ENCODE data around the gene CATSPER1. TPM values are rescaled to one million over a fixed set of nuclear protein-coding genes. Genes with fewer than 3 reads are reported as not detected.

Gene CATSPER1
- total RNA-seq, 1 donor from 2014 or later = not detected

DNA sequence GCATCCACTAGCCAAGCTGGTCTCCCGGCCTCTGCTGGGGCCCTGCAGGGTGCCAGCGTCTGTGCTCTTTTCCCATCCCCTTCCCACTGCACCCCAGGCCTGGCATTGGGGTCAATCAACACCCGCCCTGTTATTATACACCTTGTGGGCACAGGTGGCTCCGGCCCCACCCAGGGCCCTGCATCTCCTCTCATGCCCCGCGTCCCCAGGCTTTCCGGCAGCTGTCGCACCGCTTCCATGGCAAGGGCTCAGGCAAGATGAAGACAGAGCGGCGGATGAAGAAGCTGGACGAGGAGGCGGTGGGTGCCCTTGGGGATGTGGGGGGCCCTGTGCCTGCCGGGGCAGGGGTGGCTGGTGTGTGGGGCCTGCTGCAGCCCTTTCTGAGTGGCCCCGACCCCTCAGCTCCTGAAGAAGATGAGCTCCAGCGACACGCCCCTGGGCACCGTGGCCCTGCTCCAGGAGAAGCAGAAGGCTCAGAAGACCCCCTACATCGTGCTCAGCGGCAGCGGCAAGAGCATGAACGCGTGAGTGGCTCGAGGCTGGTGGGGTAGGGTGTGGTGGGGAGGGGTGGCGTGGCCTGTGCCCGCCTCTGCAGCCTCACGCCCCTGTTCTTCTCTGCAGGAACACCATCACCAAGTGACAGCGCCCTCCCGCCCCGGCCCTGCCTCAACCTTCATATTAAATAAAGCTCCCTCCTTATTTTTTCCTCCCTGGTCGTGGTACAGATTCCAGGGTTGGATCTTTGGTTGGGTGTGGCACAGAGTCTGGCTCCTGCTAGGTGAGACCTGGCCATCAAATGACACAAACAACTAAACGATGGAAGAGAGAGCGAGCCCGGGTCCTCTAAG is 47.7 kb downstream of the CATSPER1 start:
- Mint-ChIP-seq H3K36me3 (ENCODE audit: low read depth, unreplicated experiment) (peaks cover 30% of the 10 kb centered on the region), H3K27me3 (ENCODE audit: unreplicated experiment) (peaks cover 7% of the 10 kb centered on the region), H3K27ac (ENCODE audit: unreplicated experiment) (no peak overlapping the region), H3K4me3 (ENCODE audit: unreplicated experiment) (peak overlapping the region; percentile 37), H3K4me1 (ENCODE audit: unreplicated experiment) (no peaks in the 10 kb centered on the region), H3K9me3 (ENCODE audit: unreplicated experiment) (no peaks in the 10 kb centered on the region)
- TF ChIP-seq CTCF (IDR thresholded peaks at IDR 0.05; ENCODE audit: unreplicated experiment) = no peak
- no peak for DNase-seq (ENCODE audit: low spot score)

DNA sequence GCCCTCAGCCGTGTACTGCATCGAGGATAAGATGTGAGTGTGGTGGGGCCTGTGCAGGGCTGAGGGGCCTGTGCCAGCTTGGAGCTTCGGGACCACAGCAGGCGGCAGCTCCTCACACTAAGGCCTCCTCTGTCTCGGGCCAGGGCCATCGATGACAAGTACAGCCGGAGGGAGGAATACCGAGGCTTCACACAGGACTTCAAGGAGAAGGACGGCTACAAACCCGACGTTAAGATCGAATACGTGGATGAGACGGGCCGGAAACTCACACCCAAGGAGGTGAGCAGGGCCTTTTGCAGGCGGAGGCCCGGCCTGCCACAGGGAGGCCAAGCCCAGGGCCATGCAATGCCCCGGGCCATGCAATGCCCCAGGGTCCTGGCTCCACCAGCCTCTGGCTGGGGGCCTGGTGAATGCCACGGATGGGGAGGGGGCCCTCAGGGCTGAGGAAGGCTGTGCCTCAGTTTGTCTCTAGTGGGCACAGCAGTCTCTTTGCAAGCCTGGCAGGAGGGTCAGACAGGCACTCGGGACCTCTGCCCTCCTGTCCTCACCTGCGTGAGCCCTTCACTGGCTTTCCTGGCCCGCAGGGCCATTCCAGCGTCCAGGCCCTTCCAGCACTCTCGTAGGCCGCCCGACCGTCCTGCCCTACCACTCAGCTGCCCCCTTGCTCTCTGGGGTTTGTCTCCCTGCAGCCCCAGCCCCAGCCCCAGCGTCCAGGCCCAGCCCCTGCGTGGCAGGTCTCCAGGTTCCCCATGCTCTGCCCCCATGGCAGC is 48.5 kb downstream of the CATSPER1 start:
- no peaks in the 10 kb centered on the region for H3K4me1 Mint-ChIP-seq (ENCODE audit: unreplicated experiment)
- no peak overlapping the region for H3K27ac Mint-ChIP-seq (ENCODE audit: unreplicated experiment)

GRCh38 chr11:65976216-65977176 is 49.8 kb downstream of the CATSPER1 start:
- Mint-ChIP-seq H3K4me1 (ENCODE audit: unreplicated experiment) (no peaks in the 10 kb centered on the region), H3K27me3 (ENCODE audit: unreplicated experiment) (peaks cover 6% of the 10 kb centered on the region), H3K27ac (ENCODE audit: unreplicated experiment) (no peak overlapping the region), H3K36me3 (ENCODE audit: low read depth, unreplicated experiment) (peaks cover 42% of the 10 kb centered on the region), H3K4me3 (ENCODE audit: unreplicated experiment) (peak overlapping the region; percentile 81), H3K9me3 (ENCODE audit: unreplicated experiment) (no peaks in the 10 kb centered on the region)
- TF ChIP-seq CTCF (IDR thresholded peaks at IDR 0.05; ENCODE audit: unreplicated experiment) = no peak
- DNase-seq (ENCODE audit: low spot score) = no peak

More for the DNA sequence above, 48.5 kb downstream of the CATSPER1 start:
- Mint-ChIP-seq H3K36me3 (ENCODE audit: low read depth, unreplicated experiment) (peaks cover 37% of the 10 kb centered on the region), H3K4me3 (ENCODE audit: unreplicated experiment) (no peak overlapping the region), H3K9me3 (ENCODE audit: unreplicated experiment) (no peaks in the 10 kb centered on the region), H3K27me3 (ENCODE audit: unreplicated experiment) (peaks cover 7% of the 10 kb centered on the region)
- no peak for DNase-seq (ENCODE audit: low spot score)
- no peak for TF ChIP-seq CTCF (IDR thresholded peaks at IDR 0.05; ENCODE audit: unreplicated experiment)

GRCh38 chr11:65975771-65976170 is 50.5 kb downstream of the CATSPER1 start:
- no peak for TF ChIP-seq CTCF (IDR thresholded peaks at IDR 0.05; ENCODE audit: unreplicated experiment)
- peaks cover 42% of the 10 kb centered on the region for H3K36me3 Mint-ChIP-seq (ENCODE audit: low read depth, unreplicated experiment)
- no peaks in the 10 kb centered on the region for H3K4me1 Mint-ChIP-seq (ENCODE audit: unreplicated experiment)
- H3K4me3 Mint-ChIP-seq (ENCODE audit: unreplicated experiment) = peak overlapping the region; percentile 81
- peaks cover 6% of the 10 kb centered on the region for H3K27me3 Mint-ChIP-seq (ENCODE audit: unreplicated experiment)
- H3K27ac Mint-ChIP-seq (ENCODE audit: unreplicated experiment) = no peak overlapping the region
- no peaks in the 10 kb centered on the region for H3K9me3 Mint-ChIP-seq (ENCODE audit: unreplicated experiment)
- no peak for DNase-seq (ENCODE audit: low spot score)
